Right ventricle myocardium superior (tissue), 1 donor: ENCODE measurements around the gene KCNIP4. TPM values are rescaled to one million over a fixed set of nuclear protein-coding genes. Genes with fewer than 3 reads are reported as not detected.

Source experiments
- microRNA-seq: library from miRNA; unstranded; fragments of <30 nt; microRNA quantifications from one replicate; pipeline ENCODE4 v1.2.0, GENCODE V29; 2020
- total RNA-seq: library from RNA; stranded (reverse); fragmentation: NEBNext Ultra II Directional; extraction: Animal tissue kit (Norgen Biotek cat#: 25700); gene quantifications from one replicate; pipeline ENCODE4 v1.2.1, GENCODE V29; 2021
- donor health status: DM: no; HTN: yes; CAD: no; lungs with severe emphysema.

The KCNIP4 gene
- total RNA-seq, 1 donor from 2014 or later = not detected

Small RNA genes lying within 50 kb of the gene (microRNA-seq; reads per million reads assigned to microRNA genes)
- not detected for gene MIR7978
